Skeletal muscle tissue (tissue), 4 donors: ENCODE data around the gene SPNS1. TPM values are rescaled to one million over a fixed set of nuclear protein-coding genes. Genes with fewer than 3 reads are reported as not detected.
"Not testable (repeated sequence)": the region's sequence is repeated elsewhere in the genome, so short reads cannot be mapped to it uniquely, and the experiment has no call there.

Experiments
- H3K27ac ChIP-seq: one replicate; pipeline ENCODE4 v1.7.0; 2013; ENCODE audit warnings: mild to moderate bottlenecking, low read depth, low read length, inconsistent platforms
- H3K27me3 ChIP-seq, 3 donors: one replicate each; pipeline ENCODE4 v1.7.0; 2013; ENCODE audit warnings: low read length in 3 of 3; ENCODE audit not compliant: control insufficient read depth in 3 of 3, insufficient read depth in 3 of 3
- H3K36me3 ChIP-seq, 3 donors: one replicate each; pipeline ENCODE4 v1.7.0; 2013; ENCODE audit warnings: low read length in 3 of 3; ENCODE audit not compliant: control insufficient read depth in 3 of 3, insufficient read depth in 3 of 3
- H3K4me1 ChIP-seq, 3 donors: one replicate each; pipeline ENCODE4 v1.7.0; 2013; ENCODE audit warnings: low read length in 3 of 3, mild to moderate bottlenecking in 3 of 3; ENCODE audit not compliant: control insufficient read depth in 3 of 3, insufficient read depth in 3 of 3
- H3K4me3 ChIP-seq, 3 donors: one replicate each; pipeline ENCODE4 v1.7.0; 2013; ENCODE audit warnings: low read length in 3 of 3
- H3K9ac ChIP-seq, 3 donors: one replicate each; pipeline ENCODE4 v1.7.0; 2013; ENCODE audit warnings: low read length in 3 of 3, mild to moderate bottlenecking in 3 of 3, moderate library complexity in 2 of 3, low read depth in 1 of 3
- H3K9me3 ChIP-seq, 3 donors: one replicate each; pipeline ENCODE4 v1.7.0; 2013; ENCODE audit warnings: low read length in 3 of 3; ENCODE audit not compliant: control insufficient read depth in 3 of 3
- total RNA-seq: library from RNA; depleted of rRNA; stranded (reverse); fragments of >200 nt; gene quantifications from one replicate; pipeline ENCODE4 v1.2.3, GENCODE V29; 2014
- donor health status: Osteomylitis.

SPNS1 gene
- total RNA-seq, 1 donor from 2014 or later = 18.3 TPM

DNA sequence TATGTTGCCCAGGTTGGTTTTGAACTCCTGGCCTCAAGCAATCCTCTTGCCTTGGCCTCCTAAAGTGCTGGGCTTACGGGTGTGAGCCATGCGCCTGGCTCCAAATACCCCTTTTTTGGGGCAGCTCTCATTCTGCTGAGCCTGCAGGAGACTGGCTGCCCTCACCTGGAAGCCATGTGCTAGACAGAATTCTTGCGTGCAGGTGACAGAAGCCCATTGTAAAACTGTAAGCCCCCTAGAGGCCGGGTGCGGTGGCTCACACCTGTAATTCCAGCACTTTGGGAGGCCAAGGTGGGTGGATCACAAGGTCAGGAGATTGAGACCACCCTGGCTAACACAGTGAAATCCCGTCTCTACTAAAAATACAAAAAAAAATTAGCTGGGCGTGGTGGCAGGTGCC is 5.8 kb downstream of the SPNS1 start:
- H3K9me3 ChIP-seq, H3K27me3 ChIP-seq, H3K9ac ChIP-seq, H3K27ac ChIP-seq, H3K4me3 ChIP-seq: not testable (repeated sequence)
- peaks cover 6 to 11% (median 11%) of the 10 kb centered on the region in 3 donors for H3K4me1 ChIP-seq
- H3K36me3 ChIP-seq = peaks cover 53 to 65% (median 59%) of the 10 kb centered on the region in 3 donors

DNA sequence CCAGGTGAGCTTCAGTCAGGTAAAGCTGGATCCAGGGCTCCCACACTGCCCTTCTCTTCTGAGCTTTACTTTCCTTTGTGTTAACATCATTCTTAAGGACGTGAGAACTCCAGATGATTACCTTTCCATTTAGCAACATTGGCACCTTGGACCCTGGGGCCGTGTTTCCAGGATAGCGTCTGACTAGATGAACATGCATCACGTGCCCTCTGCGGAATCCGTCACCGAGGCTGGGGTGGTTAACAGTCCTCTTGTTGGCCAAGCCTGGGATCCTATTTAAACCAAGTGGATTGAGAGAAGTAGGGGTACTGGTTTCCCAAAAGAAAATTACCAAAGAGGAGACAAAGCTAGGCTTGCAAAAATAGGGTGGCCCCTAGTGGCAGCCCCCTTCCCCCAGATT is 6.4 kb downstream of the SPNS1 start:
- no peak overlapping the region for H3K9ac ChIP-seq
- peaks cover 59 to 67% (median 62%) of the 10 kb centered on the region in 3 donors for H3K36me3 ChIP-seq
- no peak overlapping the region for H3K27ac ChIP-seq
- H3K4me3 ChIP-seq = no peak overlapping the region
- H3K4me1 ChIP-seq = peaks cover 0 to 5% (median 5%) of the 10 kb centered on the region in 3 donors
- no peaks in the 10 kb centered on the region for H3K9me3 ChIP-seq
- H3K27me3 ChIP-seq = no peaks in the 10 kb centered on the region

DNA sequence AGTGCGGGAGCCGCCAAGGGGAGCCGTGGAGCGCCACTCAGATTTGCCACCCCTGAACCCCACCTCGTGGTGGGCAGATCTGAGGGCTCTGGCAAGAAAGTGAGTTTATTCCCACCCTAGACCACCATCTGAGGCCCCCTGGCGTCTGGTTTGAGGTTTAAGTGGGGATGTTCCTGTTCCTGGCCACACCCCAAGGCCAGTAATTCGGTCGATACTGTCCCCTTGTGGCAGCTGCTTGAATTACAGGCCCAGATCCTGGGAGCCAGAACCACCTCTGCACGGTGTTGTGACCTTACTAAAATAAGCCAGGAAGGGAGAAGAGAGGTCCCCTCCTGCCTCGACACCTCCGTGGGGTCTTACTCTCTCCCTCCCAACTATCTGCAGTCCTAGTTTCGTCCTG is 6.9 kb downstream of the SPNS1 start:
- H3K9me3 ChIP-seq = no peaks in the 10 kb centered on the region
- H3K27ac ChIP-seq = no peak overlapping the region
- peaks cover 0 to 4% (median 0%) of the 10 kb centered on the region in 3 donors for H3K4me1 ChIP-seq
- no peaks in the 10 kb centered on the region for H3K27me3 ChIP-seq
- H3K9ac ChIP-seq = no peak overlapping the region
- peaks cover 63 to 68% (median 64%) of the 10 kb centered on the region in 3 donors for H3K36me3 ChIP-seq
- no peak overlapping the region for H3K4me3 ChIP-seq

DNA sequence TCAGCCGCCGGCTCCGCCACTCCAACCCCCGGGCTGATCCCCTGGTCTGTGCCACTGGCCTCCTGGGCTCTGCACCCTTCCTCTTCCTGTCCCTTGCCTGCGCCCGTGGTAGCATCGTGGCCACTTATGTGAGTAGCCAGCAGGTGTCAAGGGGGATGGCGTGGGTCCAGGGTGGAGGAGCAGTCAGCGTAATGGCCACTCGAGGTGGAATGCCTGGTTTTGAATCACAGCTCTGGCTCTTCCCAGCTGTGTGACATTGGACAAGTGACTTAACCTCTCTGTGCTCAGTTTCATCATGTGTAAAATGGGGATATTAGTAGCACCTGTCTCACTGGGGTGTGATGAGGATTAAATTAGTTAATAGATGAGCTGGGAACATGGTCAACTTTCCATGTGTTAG is 7.8 kb downstream of the SPNS1 start:
- Histone ChIP-seq H3K36me3 (peaks cover 69 to 70% (median 69%) of the 10 kb centered on the region in 3 donors), H3K9me3 (peaks cover 0 to 3% (median 0%) of the 10 kb centered on the region in 3 donors), H3K27me3 (no peaks in the 10 kb centered on the region)

DNA sequence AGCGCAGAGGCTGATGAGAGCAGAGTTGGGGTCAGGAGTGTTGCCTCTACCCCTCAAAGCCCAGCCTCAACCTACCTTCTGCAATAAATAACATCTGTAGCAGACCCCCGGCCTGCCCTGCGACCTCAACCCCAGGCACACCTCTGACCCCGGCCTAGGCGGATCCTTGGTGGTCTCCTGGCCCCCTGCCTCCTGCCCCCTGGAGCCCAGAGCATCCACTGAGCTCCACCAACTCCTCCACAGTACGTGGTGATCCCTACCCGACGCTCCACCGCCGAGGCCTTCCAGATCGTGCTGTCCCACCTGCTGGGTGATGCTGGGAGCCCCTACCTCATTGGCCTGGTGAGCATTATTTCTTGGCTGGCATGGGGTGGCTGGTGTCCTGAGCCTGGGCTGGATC is 8.4 kb downstream of the SPNS1 start:
- Histone ChIP-seq H3K4me3 (no peak overlapping the region), H3K9me3 (peaks cover 0 to 3% (median 0%) of the 10 kb centered on the region in 3 donors), H3K4me1 (no peaks in the 10 kb centered on the region), H3K36me3 (peaks cover 65 to 68% (median 66%) of the 10 kb centered on the region in 3 donors), H3K9ac (no peak overlapping the region), H3K27ac (no peak overlapping the region), H3K27me3 (no peaks in the 10 kb centered on the region)

More for the DNA sequence above, 7.8 kb downstream of the SPNS1 start:
- H3K9ac ChIP-seq = no peak overlapping the region
- no peak overlapping the region for H3K27ac ChIP-seq
- no peak overlapping the region for H3K4me3 ChIP-seq
- no peaks in the 10 kb centered on the region for H3K4me1 ChIP-seq

DNA sequence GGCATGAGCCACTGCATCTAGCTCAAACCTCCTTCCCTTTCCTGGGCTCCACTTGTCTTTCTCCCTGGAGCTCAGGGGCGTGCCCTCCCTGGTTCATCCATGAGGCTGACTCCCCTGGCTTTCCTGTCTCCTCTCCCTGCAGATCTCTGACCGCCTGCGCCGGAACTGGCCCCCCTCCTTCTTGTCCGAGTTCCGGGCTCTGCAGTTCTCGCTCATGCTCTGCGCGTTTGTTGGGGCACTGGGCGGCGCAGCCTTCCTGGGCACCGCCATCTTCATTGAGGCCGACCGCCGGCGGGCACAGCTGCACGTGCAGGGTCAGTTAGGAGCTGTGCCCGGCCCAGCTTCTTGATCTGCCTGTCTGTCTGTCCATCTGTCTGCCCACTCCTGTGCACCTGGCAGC is 9.1 kb downstream of the SPNS1 start:
- Histone ChIP-seq H3K4me3 (no peak overlapping the region), H3K4me1 (no peaks in the 10 kb centered on the region), H3K9me3 (peaks cover 0 to 3% (median 0%) of the 10 kb centered on the region in 3 donors), H3K27me3 (no peaks in the 10 kb centered on the region), H3K27ac (no peak overlapping the region), H3K36me3 (peaks cover 58 to 63% (median 62%) of the 10 kb centered on the region in 3 donors), H3K9ac (no peak overlapping the region)

DNA sequence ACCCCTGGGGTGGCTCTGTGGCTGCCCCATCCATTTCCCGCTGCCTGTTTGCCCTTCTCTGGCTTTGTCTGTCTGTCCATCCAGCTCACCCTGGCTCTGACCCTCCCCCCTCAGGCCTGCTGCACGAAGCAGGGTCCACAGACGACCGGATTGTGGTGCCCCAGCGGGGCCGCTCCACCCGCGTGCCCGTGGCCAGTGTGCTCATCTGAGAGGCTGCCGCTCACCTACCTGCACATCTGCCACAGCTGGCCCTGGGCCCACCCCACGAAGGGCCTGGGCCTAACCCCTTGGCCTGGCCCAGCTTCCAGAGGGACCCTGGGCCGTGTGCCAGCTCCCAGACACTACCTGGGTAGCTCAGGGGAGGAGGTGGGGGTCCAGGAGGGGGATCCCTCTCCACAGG is 9.5 kb downstream of the SPNS1 start:
- H3K9ac ChIP-seq = no peak overlapping the region
- H3K27ac ChIP-seq = no peak overlapping the region
- peaks cover 0 to 3% (median 0%) of the 10 kb centered on the region in 3 donors for H3K9me3 ChIP-seq
- no peaks in the 10 kb centered on the region for H3K27me3 ChIP-seq
- H3K36me3 ChIP-seq = peaks cover 55 to 62% (median 59%) of the 10 kb centered on the region in 3 donors
- no peaks in the 10 kb centered on the region for H3K4me1 ChIP-seq
- H3K4me3 ChIP-seq = no peak overlapping the region

DNA sequence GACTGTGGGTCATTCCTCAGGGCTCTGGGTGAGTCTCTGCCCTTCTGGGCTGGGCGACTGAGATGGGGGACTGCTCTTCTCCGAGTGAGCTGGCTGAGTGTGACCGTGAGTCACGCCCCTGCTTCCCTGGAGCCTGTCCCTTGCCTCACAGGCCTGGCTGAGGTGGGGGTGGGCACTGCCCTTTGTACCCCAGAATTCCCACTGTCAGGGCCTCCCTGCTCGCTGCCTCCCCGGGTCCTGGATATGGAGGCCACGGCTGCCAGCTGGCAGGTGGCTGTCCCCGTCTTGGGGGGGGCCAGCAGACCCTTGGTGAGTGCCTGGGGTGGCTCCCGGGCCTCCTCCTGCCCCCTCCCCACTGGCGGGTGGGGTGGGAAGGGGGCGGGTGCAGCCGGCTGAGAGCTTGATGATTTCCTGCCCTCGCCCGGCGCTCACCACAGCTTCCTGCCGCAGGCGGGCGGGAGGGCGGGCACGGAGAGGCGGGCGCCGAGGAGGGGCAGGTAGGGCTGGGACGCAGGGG is 10.1 kb downstream of the SPNS1 start, which contains the start of gene LAT:
TSS of gene LAT (plus strand) at position 434 of the 517 bp plus-strand sequence. CDS start 366 bp downstream, outside the sequence.
- Histone ChIP-seq H3K9me3 (peaks cover 0 to 3% (median 0%) of the 10 kb centered on the region in 3 donors), H3K36me3 (peaks cover 53 to 58% (median 55%) of the 10 kb centered on the region in 3 donors), H3K9ac (no peak within 1 kb of the TSS)

DNA sequence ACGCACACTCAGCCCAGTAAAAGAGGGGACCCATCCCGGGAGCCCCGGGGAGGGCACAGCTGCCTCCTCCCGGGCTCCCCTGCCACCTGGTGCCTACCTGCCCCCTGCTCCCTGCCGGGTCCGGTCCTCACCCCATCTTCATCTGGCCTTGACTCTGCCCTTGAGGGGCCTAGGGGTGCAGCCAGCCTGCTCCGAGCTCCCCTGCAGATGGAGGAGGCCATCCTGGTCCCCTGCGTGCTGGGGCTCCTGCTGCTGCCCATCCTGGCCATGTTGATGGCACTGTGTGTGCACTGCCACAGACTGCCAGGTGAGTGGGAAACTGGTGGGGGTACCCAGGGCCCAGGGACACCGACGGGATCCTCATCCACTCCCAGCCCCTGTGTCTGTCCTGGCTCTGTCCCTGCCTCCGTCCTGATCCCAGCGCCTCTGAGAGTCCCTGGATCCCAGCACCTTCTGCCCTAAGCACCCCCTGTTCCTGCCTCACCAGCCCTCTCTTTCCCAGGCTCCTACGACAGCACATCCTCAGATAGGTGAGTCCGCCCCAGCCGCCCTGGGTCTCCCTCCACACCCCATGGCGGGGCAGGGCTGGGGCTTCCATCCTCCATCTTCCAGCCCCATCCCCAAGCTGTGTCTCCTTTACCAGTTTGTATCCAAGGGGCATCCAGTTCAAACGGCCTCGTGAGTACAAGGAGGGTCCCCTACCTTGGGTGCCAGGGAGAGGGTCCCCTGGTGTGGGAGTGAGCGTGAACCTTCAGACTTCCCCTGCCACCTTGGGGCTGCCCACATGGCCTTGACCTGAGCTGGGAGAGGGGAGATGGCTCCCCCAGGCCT is 10.8 kb downstream of the SPNS1 start:
- Histone ChIP-seq H3K4me1 (no peaks in the 10 kb centered on the region), H3K27ac (no peak overlapping the region), H3K36me3 (peaks cover 54 to 55% (median 55%) of the 10 kb centered on the region in 3 donors), H3K4me3 (no peak overlapping the region), H3K27me3 (no peaks in the 10 kb centered on the region), H3K9ac (no peak overlapping the region), H3K9me3 (peaks cover 0 to 3% (median 0%) of the 10 kb centered on the region in 3 donors)

More for the DNA sequence above, 10.1 kb downstream of the SPNS1 start, which contains the start of gene LAT:
- Histone ChIP-seq H3K27ac (no peak within 1 kb of the TSS), H3K4me3 (no peak within 1 kb of the TSS), H3K27me3 (no peaks in the 10 kb centered on the region), H3K4me1 (no peaks in the 10 kb centered on the region)

DNA sequence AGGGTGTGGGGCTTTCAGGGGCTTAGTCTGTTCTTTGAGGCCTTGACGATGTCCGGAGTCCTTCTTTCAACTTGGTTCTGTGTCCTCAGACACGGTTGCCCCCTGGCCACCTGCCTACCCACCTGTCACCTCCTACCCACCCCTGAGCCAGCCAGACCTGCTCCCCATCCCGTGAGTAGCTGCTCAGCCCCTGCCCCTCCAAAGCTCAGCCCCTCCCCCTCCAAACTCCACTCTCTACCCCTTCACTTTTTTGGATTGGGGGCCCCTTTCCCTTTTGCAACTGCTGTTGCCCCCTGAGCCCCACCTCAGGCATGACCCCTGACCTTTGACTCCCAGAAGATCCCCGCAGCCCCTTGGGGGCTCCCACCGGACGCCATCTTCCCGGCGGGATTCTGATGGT is 11.5 kb downstream of the SPNS1 start:
- Histone ChIP-seq H3K27me3 (no peaks in the 10 kb centered on the region), H3K4me1 (no peaks in the 10 kb centered on the region), H3K27ac (no peak overlapping the region), H3K9ac (no peak overlapping the region), H3K9me3 (peaks cover 0 to 3% (median 0%) of the 10 kb centered on the region in 3 donors), H3K36me3 (peaks cover 51 to 52% (median 51%) of the 10 kb centered on the region in 3 donors), H3K4me3 (no peak overlapping the region)
